Keratinocyte (primary cell): ENCODE data around the gene HEPHL1. TPM values are rescaled to one million over a fixed set of nuclear protein-coding genes. Genes with fewer than 3 reads are reported as not detected.

ENCODE experiments used
- DNase-seq: peaks from one replicate; pipeline ENCODE4 v3.0.0-alpha.2; 2011; ENCODE audit warnings: low read depth, missing footprints, low spot score
- FAIRE-seq: peaks from 2 replicates; lab custom pipeline; 2011; peaks lifted over from hg19 to GRCh38; lab: Jason Lieb, UNC
- H2AFZ ChIP-seq: 2 replicates; pipeline ENCODE4 v1.6.0; 2012; ENCODE audit warnings: low read length, control low read depth, inconsistent platforms; ENCODE audit not compliant: control insufficient read depth
- H3K27ac ChIP-seq: 2 replicates; pipeline ENCODE4 v1.5.1; 2011; ENCODE audit warnings: low read length; ENCODE audit not compliant: control insufficient read depth, insufficient read depth
- H3K27me3 ChIP-seq: 3 replicates; pipeline ENCODE4 v1.6.0; 2011; ENCODE audit warnings: low read length; ENCODE audit not compliant: control insufficient read depth, insufficient read depth; ENCODE audit errors: extremely low read depth
- H3K36me3 ChIP-seq, 2 experiments: 2 replicates in 1 of 2; 3 replicates in 1 of 2; pipeline ENCODE4 v1.5.1; 2011; ENCODE audit warnings: low read length in 2 of 2, mild to moderate bottlenecking in 1 of 2; ENCODE audit not compliant: control insufficient read depth in 2 of 2, insufficient read depth in 2 of 2; ENCODE audit errors: extremely low read depth in 1 of 2
- H3K4me1 ChIP-seq: 3 replicates; pipeline ENCODE4 v1.5.1; 2011; ENCODE audit warnings: low read length; ENCODE audit not compliant: control insufficient read depth, insufficient read depth; ENCODE audit errors: extremely low read depth
- H3K4me2 ChIP-seq: 3 replicates; pipeline ENCODE4 v1.6.0; 2011; ENCODE audit warnings: low read depth, low read length; ENCODE audit not compliant: control insufficient read depth, insufficient read depth; ENCODE audit errors: extremely low read depth
- H3K4me3 ChIP-seq, 3 experiments: fragments of 200-600 bp in 1 of 3; sonication (generic) in 1 of 3; 2 replicates in 2 of 3; 3 replicates in 1 of 3; pipeline ENCODE4 v1.5.1; 2011 to 2016; ENCODE audit warnings: low read length in 3 of 3, mild to moderate bottlenecking in 3 of 3, control low read depth in 2 of 3, inconsistent platforms in 1 of 3, low read depth in 1 of 3, mixed read lengths in 1 of 3, mixed run types in 1 of 3, moderate library complexity in 1 of 3; ENCODE audit not compliant: control insufficient read depth in 2 of 3, insufficient read depth in 2 of 3; ENCODE audit errors: extremely low read depth in 1 of 3
- H3K79me2 ChIP-seq: 2 replicates; pipeline ENCODE4 v1.6.0; 2012; ENCODE audit warnings: low read length; ENCODE audit not compliant: control insufficient read depth, insufficient read depth
- H3K9ac ChIP-seq: 3 replicates; pipeline ENCODE4 v1.6.0; 2011; ENCODE audit warnings: low read length; ENCODE audit not compliant: control insufficient read depth, insufficient read depth; ENCODE audit errors: extremely low read depth
- H3K9me1 ChIP-seq: 3 replicates; pipeline ENCODE4 v1.6.0; 2011; ENCODE audit warnings: low read length; ENCODE audit not compliant: control insufficient read depth, insufficient read depth; ENCODE audit errors: extremely low read depth
- H3K9me3 ChIP-seq: 2 replicates; pipeline ENCODE4 v1.5.1; 2012; ENCODE audit warnings: low read depth, low read length; ENCODE audit not compliant: control insufficient read depth
- H4K20me1 ChIP-seq: 3 replicates; pipeline ENCODE4 v1.6.0; 2011; ENCODE audit warnings: low read length; ENCODE audit not compliant: control insufficient read depth, insufficient read depth; ENCODE audit errors: extremely low read depth
- CTCF ChIP-seq, 3 experiments: IDR thresholded peaks in 1 of 3; conservative IDR thresholded peaks in 1 of 3; optimal IDR thresholded peaks in 1 of 3; 2 replicates in 2 of 3; 3 replicates in 1 of 3; pipeline versions ENCODE3 to v1.5.1; 2011; ENCODE audit warnings: low read length in 3 of 3, mild to moderate bottlenecking in 3 of 3, moderate library complexity in 2 of 3, control low read depth in 1 of 3, inconsistent platforms in 1 of 3; ENCODE audit not compliant: insufficient read depth in 2 of 3; ENCODE audit errors: extremely low read depth in 1 of 3
- EZH2 ChIP-seq: IDR thresholded peaks from one replicate; pipeline ENCODE4 v1.6.1; 2012; ENCODE audit warnings: inconsistent platforms, mild to moderate bottlenecking, low read length, moderate library complexity
- dilution Hi-C: fragments of 300-500 bp; cut with MboI; formaldehyde crosslinking; loops from one replicate; pipeline ENCODE4 v1.7.0; 2020; ENCODE audit warnings: low sequenced_read_pairs; ENCODE audit not compliant: extremely low pct_ligation_motif_present
- polyA plus RNA-seq, 5 experiments: library from polyadenylated mRNA; depleted of rRNA in 3 of 5; stranded (reverse) in 3 of 5; stranded (forward) in 1 of 5; unstranded in 1 of 5; fragments of >200 nt; gene quantifications; 1 replicate in 1 of 5; 2 replicates in 3 of 5; 3 replicates in 1 of 5; pipeline versions ENCODE4 v1.2.1 to v1.2.3, GENCODE V29; 2011 to 2012; ENCODE audit warnings: missing spikeins in 2 of 5, low read depth in 1 of 5, low replicate concordance in 1 of 5

The HEPHL1 gene
- polyA plus RNA-seq, 1 donor (not counting 4 experiments of a cell fraction or from before 2014, with no cell fraction given) = 138 TPM

GRCh38 chr11:94048032-94048709, 27.0 kb downstream of the HEPHL1 start:
- TF ChIP-seq CTCF (optimal IDR thresholded peaks at IDR 0.05 in 1 of 3, IDR thresholded peaks at IDR 0.05 in 1 of 3, conservative IDR thresholded peaks at IDR 0.05 in 1 of 3; ENCODE audit: extremely low read depth in 1 of 3, insufficient read depth in 2 of 3, low read length in 3 of 3) = no peak
- no peak for TF ChIP-seq EZH2
- H3K27ac ChIP-seq = no peak overlapping the region
- no peaks in the 10 kb centered on the region for H3K27me3 ChIP-seq
- H3K79me2 ChIP-seq = peaks cover 21% of the 10 kb centered on the region
- no peak overlapping the region for H2AFZ ChIP-seq
- dilution Hi-C loops = no loop called here
- H3K4me1 ChIP-seq = peaks cover 11% of the 10 kb centered on the region
- no peaks in the 10 kb centered on the region for H3K9me1 ChIP-seq
- H3K9ac ChIP-seq = no peak overlapping the region
- no peak overlapping the region for H3K4me2 ChIP-seq
- H3K36me3 ChIP-seq = peaks cover 3 to 6% of the 10 kb centered on the region in 2 experiments
- no peaks in the 10 kb centered on the region for H4K20me1 ChIP-seq
- H3K9me3 ChIP-seq = no peaks in the 10 kb centered on the region
- DNase-seq = no peak
- no peak for FAIRE-seq
- no peak overlapping the region for H3K4me3 ChIP-seq

GRCh38 chr11:94049351-94049750, 28.2 kb downstream of the HEPHL1 start:
- H3K4me3 ChIP-seq = no peak overlapping the region
- no peaks in the 10 kb centered on the region for H3K9me1 ChIP-seq
- H3K79me2 ChIP-seq = peaks cover 21% of the 10 kb centered on the region
- no peaks in the 10 kb centered on the region for H4K20me1 ChIP-seq
- H3K36me3 ChIP-seq = peaks cover 3 to 4% of the 10 kb centered on the region in 2 experiments
- no peak overlapping the region for H3K27ac ChIP-seq
- peak overlapping the region; percentile 27 for H3K4me2 ChIP-seq
- peak; percentile 17 for FAIRE-seq
- no peaks in the 10 kb centered on the region for H3K27me3 ChIP-seq
- dilution Hi-C loops = no loop called here
- H3K9me3 ChIP-seq = no peaks in the 10 kb centered on the region
- no peak for TF ChIP-seq CTCF (optimal IDR thresholded peaks at IDR 0.05 in 1 of 3, IDR thresholded peaks at IDR 0.05 in 1 of 3, conservative IDR thresholded peaks at IDR 0.05 in 1 of 3; ENCODE audit: extremely low read depth in 1 of 3, insufficient read depth in 2 of 3, low read length in 3 of 3)
- no peak for TF ChIP-seq EZH2
- no peak overlapping the region for H2AFZ ChIP-seq
- peaks cover 11% of the 10 kb centered on the region for H3K4me1 ChIP-seq
- no peak for DNase-seq
- no peak overlapping the region for H3K9ac ChIP-seq
